HCT116 (cell line): Measurements from ENCODE around the gene ADRM1.

ENCODE experiments used
- CEBPB ChIP-seq: IDR thresholded peaks from 2 replicates; pipeline ENCODE4 v1.6.1; 2012; ENCODE audit warnings: low read depth
- EZH2 ChIP-seq: fragments of 200-600 bp; sonication (generic); IDR thresholded peaks from 2 replicates; pipeline ENCODE4 v1.6.1; 2017; ENCODE audit warnings: antibody characterized with exemption, mixed run types
- EZH2phosphoT487 ChIP-seq: fragments of 200-600 bp; IDR thresholded peaks from 2 replicates; pipeline ENCODE4 v1.6.1; 2018; ENCODE audit warnings: antibody characterized with exemption, borderline replicate concordance
- FOSL1 ChIP-seq: IDR thresholded peaks from 2 replicates; pipeline ENCODE4 v1.6.1; 2012; ENCODE audit warnings: low read depth
- JUND ChIP-seq: IDR thresholded peaks from 2 replicates; pipeline ENCODE4 v1.6.1; 2012
- POLR2A ChIP-seq: IDR thresholded peaks from 2 replicates; pipeline ENCODE4 v1.7.0; 2011; ENCODE audit warnings: borderline replicate concordance; ENCODE audit not compliant: insufficient read depth, insufficient read length; ENCODE audit errors: extremely low read depth
- POLR2AphosphoS5 ChIP-seq: IDR thresholded peaks from 2 replicates; pipeline ENCODE4 v1.6.1; 2011; ENCODE audit warnings: mild to moderate bottlenecking, low read depth, low read length, moderate library complexity
- RAD21 ChIP-seq: IDR thresholded peaks from 2 replicates; pipeline ENCODE4 v1.6.1; 2012; ENCODE audit warnings: low read depth, mild to moderate bottlenecking
- SIN3A ChIP-seq: IDR thresholded peaks from 2 replicates; pipeline ENCODE4 v1.6.1; 2012; ENCODE audit warnings: low read depth
- TCF7L2 ChIP-seq: IDR thresholded peaks from 2 replicates; pipeline ENCODE4 v1.7.0; 2011; ENCODE audit warnings: borderline replicate concordance, inconsistent platforms; ENCODE audit not compliant: insufficient read depth, insufficient read length; ENCODE audit errors: extremely low read depth
- YY1 ChIP-seq: IDR thresholded peaks from 2 replicates; pipeline ENCODE4 v1.6.1; 2011; ENCODE audit warnings: low read length, low read depth, moderate library complexity, mild to moderate bottlenecking; ENCODE audit not compliant: insufficient replicate concordance; ENCODE audit errors: extremely low read depth
- ZNF274 ChIP-seq: fragments of 200-500 bp; sonication (Bioruptor generic); IDR thresholded peaks from 2 replicates; pipeline ENCODE4 v1.6.1; 2014; ENCODE audit warnings: mild to moderate bottlenecking, low read depth, low read length, inconsistent platforms
- TF ChIP-seq, protein P1 (sequence below), 3 experiments: fragments of 200-600 bp in 1 of 3; sonication (generic) in 1 of 3; IDR thresholded peaks in 2 of 3; conservative IDR thresholded peaks in 1 of 3; 2 replicates each; pipeline ENCODE4 v1.5.1; 2012 to 2017; ENCODE audit warnings: low read depth in 2 of 3, low read length in 2 of 3, antibody characterized with exemption in 1 of 3, borderline replicate concordance in 1 of 3, control low read depth in 1 of 3, mild to moderate bottlenecking in 1 of 3, mixed read lengths in 1 of 3, mixed run types in 1 of 3, moderate library complexity in 1 of 3; ENCODE audit not compliant: insufficient read depth in 1 of 3
- TF ChIP-seq, protein P2 (sequence below): IDR thresholded peaks from 2 replicates; pipeline ENCODE4 v1.6.1; 2012; ENCODE audit warnings: low read depth

DNA sequence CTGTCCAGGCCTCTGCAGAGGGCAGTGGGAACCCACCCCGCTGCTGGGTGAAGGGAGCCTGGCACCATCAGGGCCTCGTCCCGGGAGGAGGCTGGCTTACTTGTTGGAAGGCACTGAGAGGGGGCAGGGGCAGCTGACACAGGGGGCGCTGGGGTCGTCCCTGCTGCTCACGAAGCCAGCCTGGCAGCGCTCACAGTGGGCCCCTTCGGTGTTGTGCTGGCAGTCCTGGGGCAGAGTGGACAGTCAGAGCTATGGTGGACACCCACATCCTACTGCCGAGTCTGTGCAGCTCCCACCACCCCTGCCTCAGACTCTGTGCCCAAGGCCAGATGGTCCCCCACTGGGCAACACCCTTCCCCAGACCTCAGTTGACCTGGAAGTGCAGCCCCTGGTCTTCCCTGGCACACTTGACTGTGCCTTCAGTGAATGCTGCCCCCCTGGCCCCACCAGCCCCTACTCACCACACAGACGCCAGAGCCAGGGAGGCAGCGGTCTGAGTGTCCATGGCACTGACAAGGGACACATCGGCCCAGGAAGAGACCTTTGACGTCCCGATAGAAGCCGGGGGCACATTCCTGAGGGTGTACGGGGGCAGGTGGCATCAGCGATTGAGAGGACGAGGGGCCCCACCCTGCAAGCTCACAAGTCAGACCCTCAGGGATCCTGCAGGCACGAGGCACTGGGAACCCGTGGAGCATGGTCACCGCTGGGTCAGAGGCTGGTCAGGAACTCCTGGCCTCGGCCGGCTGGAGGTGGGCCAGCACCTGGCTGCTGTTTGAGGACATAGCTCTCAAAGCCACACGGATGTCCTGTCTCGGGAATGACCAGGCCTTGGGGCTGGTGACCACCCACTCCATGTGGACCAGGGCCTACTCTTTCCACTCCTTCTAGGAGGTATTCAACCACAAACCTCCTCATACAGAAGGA is 21.4 kb downstream of the ADRM1 start:
- no peak for TF ChIP-seq EZH2phosphoT487
- TF ChIP-seq POLR2A, result no peak
- TF ChIP-seq, protein P1, sequence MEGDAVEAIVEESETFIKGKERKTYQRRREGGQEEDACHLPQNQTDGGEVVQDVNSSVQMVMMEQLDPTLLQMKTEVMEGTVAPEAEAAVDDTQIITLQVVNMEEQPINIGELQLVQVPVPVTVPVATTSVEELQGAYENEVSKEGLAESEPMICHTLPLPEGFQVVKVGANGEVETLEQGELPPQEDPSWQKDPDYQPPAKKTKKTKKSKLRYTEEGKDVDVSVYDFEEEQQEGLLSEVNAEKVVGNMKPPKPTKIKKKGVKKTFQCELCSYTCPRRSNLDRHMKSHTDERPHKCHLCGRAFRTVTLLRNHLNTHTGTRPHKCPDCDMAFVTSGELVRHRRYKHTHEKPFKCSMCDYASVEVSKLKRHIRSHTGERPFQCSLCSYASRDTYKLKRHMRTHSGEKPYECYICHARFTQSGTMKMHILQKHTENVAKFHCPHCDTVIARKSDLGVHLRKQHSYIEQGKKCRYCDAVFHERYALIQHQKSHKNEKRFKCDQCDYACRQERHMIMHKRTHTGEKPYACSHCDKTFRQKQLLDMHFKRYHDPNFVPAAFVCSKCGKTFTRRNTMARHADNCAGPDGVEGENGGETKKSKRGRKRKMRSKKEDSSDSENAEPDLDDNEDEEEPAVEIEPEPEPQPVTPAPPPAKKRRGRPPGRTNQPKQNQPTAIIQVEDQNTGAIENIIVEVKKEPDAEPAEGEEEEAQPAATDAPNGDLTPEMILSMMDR (IDR thresholded peaks at IDR 0.05 in 2 of 3, conservative IDR thresholded peaks at IDR 0.05 in 1 of 3; ENCODE audit: borderline replicate concordance in 1 of 3, insufficient read depth in 1 of 3, low read depth in 2 of 3, low read length in 2 of 3), result no peak
- TF ChIP-seq POLR2AphosphoS5, result no peak
- no peak for TF ChIP-seq ZNF274
- TF ChIP-seq JUND, result no peak
- no peak for TF ChIP-seq TCF7L2
- no peak for TF ChIP-seq CEBPB
- TF ChIP-seq RAD21, result no peak
- no peak for TF ChIP-seq EZH2
- TF ChIP-seq YY1, result no peak
- no peak for TF ChIP-seq SIN3A
- TF ChIP-seq, protein P2, sequence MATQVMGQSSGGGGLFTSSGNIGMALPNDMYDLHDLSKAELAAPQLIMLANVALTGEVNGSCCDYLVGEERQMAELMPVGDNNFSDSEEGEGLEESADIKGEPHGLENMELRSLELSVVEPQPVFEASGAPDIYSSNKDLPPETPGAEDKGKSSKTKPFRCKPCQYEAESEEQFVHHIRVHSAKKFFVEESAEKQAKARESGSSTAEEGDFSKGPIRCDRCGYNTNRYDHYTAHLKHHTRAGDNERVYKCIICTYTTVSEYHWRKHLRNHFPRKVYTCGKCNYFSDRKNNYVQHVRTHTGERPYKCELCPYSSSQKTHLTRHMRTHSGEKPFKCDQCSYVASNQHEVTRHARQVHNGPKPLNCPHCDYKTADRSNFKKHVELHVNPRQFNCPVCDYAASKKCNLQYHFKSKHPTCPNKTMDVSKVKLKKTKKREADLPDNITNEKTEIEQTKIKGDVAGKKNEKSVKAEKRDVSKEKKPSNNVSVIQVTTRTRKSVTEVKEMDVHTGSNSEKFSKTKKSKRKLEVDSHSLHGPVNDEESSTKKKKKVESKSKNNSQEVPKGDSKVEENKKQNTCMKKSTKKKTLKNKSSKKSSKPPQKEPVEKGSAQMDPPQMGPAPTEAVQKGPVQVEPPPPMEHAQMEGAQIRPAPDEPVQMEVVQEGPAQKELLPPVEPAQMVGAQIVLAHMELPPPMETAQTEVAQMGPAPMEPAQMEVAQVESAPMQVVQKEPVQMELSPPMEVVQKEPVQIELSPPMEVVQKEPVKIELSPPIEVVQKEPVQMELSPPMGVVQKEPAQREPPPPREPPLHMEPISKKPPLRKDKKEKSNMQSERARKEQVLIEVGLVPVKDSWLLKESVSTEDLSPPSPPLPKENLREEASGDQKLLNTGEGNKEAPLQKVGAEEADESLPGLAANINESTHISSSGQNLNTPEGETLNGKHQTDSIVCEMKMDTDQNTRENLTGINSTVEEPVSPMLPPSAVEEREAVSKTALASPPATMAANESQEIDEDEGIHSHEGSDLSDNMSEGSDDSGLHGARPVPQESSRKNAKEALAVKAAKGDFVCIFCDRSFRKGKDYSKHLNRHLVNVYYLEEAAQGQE, result no peak
- TF ChIP-seq FOSL1, result no peak
